ENCODE data around the gene GRID2. TPM values are rescaled to one million over a fixed set of nuclear protein-coding genes. Genes with fewer than 3 reads are reported as not detected.

Gene GRID2
- total and polyA plus RNA-seq, 9 of the 15 experiments (the other 6 are each of a cell fraction or from before 2014, with no cell fraction given) = 0.04 TPM; not detected in 7

- POLR2A ChIA-PET = no interaction called here
- CTCF ChIA-PET (ENCODE audit: low intra/inter-chr PET ratio) = no interaction called here
- no TSS peak for BruUV-seq (replicated peaks)
- TF ChIP-seq MAFK (IDR thresholded peaks at IDR 0.05; ENCODE audit: low read length) = no peak
- no peak for TF ChIP-seq NFE2 (IDR thresholded peaks at IDR 0.05; ENCODE audit: low read depth)
- no peak for TF ChIP-seq SAFB (IDR thresholded peaks at IDR 0.05; ENCODE audit: borderline replicate concordance, low read depth, low read length)
- no peak for TF ChIP-seq ARID2 (IDR thresholded peaks at IDR 0.05)
- TF ChIP-seq MAX (CRISPR knock-in tag; IDR thresholded peaks at IDR 0.05) = no peak
- TF ChIP-seq SIN3A (IDR thresholded peaks at IDR 0.05; ENCODE audit: borderline replicate concordance in 2 of 2, control insufficient read depth in 1 of 2, low read depth in 2 of 2, low read length in 2 of 2) = no peak
- TF ChIP-seq PURB (CRISPR knock-in tag; IDR thresholded peaks at IDR 0.05; ENCODE audit: low read depth) = no peak
- TF ChIP-seq, protein P1, sequence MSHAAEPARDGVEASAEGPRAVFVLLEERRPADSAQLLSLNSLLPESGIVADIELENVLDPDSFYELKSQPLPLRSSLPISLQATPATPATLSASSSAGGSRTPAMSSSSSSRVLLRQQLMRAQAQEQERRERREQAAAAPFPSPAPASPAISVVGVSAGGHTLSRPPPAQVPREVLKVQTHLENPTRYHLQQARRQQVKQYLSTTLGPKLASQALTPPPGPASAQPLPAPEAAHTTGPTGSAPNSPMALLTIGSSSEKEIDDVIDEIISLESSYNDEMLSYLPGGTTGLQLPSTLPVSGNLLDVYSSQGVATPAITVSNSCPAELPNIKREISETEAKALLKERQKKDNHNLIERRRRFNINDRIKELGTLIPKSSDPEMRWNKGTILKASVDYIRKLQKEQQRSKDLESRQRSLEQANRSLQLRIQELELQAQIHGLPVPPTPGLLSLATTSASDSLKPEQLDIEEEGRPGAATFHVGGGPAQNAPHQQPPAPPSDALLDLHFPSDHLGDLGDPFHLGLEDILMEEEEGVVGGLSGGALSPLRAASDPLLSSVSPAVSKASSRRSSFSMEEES (CRISPR knock-in tag; IDR thresholded peaks at IDR 0.05) = no peak
- intact Hi-C loops (cut with micrococcal nuclease) = no loop called here
- DNase-seq (ENCODE audit: extremely low read depth in 1 of 4, low spot score in 3 of 4) (no peak), ATAC-seq (no peak), FAIRE-seq (no peak)
- H4K20me1 ChIP-seq (replicated peaks; ENCODE audit: control insufficient read depth, insufficient read depth, low read length) = no peaks in the 10 kb centered on the region
- H2AFZ ChIP-seq (ENCODE audit: low read depth, low read length) = no peak overlapping the region
- no peaks in the 10 kb centered on the region for H3K36me3 ChIP-seq (ENCODE audit: control insufficient read depth, insufficient read depth, low read length)
- H3K27me3 ChIP-seq (ENCODE audit: control insufficient read depth in 2 of 2, insufficient read depth in 2 of 2, low read length in 2 of 2) = no peaks in the 10 kb centered on the region
- in situ Hi-C loops (cut with MboI) = no loop called here
- H3K27ac ChIP-seq (ENCODE audit: extremely low read depth, low read depth, low read length) = no peak overlapping the region
- H3K4me1 ChIP-seq (replicated peaks in 1 of 2; ENCODE audit: control insufficient read depth in 2 of 2, insufficient read depth in 2 of 2, low read length in 2 of 2) = no peaks in the 10 kb centered on the region
- no peaks in the 10 kb centered on the region for H3K79me2 ChIP-seq (ENCODE audit: control insufficient read depth, insufficient read depth, low read length)
- H3K4me2 ChIP-seq (ENCODE audit: insufficient read depth, low read length) = no peak overlapping the region
- H3K9me3 ChIP-seq (replicated peaks; ENCODE audit: control insufficient read depth, insufficient read depth, low read depth, low read length) = no peaks in the 10 kb centered on the region; the same call in 1 of the 2 replicates
- no peak overlapping the region for H3K9ac ChIP-seq (ENCODE audit: insufficient read depth in 1 of 2, low read depth in 2 of 2, low read length in 2 of 2)
- H3K4me3 ChIP-seq = no peak overlapping the region
- H3K9me1 ChIP-seq (ENCODE audit: control insufficient read depth, insufficient read depth, low read length) = no peaks in the 10 kb centered on the region
Observed at GRCh38 chr4:93327346-93327745, 1023.6 kb downstream of the GRID2 start.
